Hair follicular keratinocyte (primary cell): ENCODE data around the gene RAB24. TPM values are rescaled to one million over a fixed set of nuclear protein-coding genes. Genes with fewer than 3 reads are reported as not detected.

Source experiments
- total RNA-seq: library from RNA; depleted of rRNA; stranded (reverse); fragments of >200 nt; gene quantifications from 2 replicates; pipeline ENCODE4 v1.2.3, GENCODE V29; 2015

RAB24 gene
- total RNA-seq, result 10.7 and 12.6 TPM in 2 replicates

GRCh38 chr5:177303121-177303924, at the start of gene RAB24, which contains the start of gene PRELID1:
Gene RAB24 (minus strand): TSS chr5:177303719. CDS start chr5:177303288, 431 bp downstream.
Gene PRELID1 (plus strand): TSS chr5:177303799. CDS start chr5:177303986, 187 bp downstream.

GRCh38 chr5:177351392-177352329, 48.1 kb upstream of the RAB24 start, which contains the start of gene LMAN2:
Gene LMAN2 (minus strand): TSS chr5:177351668. CDS start chr5:177351647, 21 bp downstream.

GRCh38 chr5:177311723-177312648, 8.5 kb upstream of the RAB24 start, which contains the start of gene MXD3:
Gene MXD3 (minus strand): TSS chr5:177311898. CDS start chr5:177311830, 68 bp downstream.

Other genes starting within 250 kb of the RAB24 start
- 6.0 and 8.5 TPM in 2 replicates for gene FGFR4, start 216.8 kb downstream of the RAB24 start, total RNA-seq
- 17.9 and 18.1 TPM in 2 replicates for gene NSD1, start 169.9 kb downstream of the RAB24 start, total RNA-seq
- 154 and 208 TPM in 2 replicates for gene PRELID1, start 80 bp upstream of the RAB24 start, total RNA-seq
- 4.7 and 28.7 TPM in 2 replicates for gene MXD3, start 8.2 kb upstream of the RAB24 start, total RNA-seq
- gene LMAN2, start 47.9 kb upstream of the RAB24 start, total RNA-seq, result 258 and 315 TPM in 2 replicates
- gene RGS14, start 54.2 kb upstream of the RAB24 start, total RNA-seq, result 15.5 and 17.8 TPM in 2 replicates
- not detected in 2 replicates for gene SLC34A1, start 80.7 kb upstream of the RAB24 start, total RNA-seq
- not detected in 2 replicates for gene PFN3, start 96.9 kb upstream of the RAB24 start, total RNA-seq
- gene F12, start 105.8 kb upstream of the RAB24 start, total RNA-seq, result 7.5 and 8.3 TPM in 2 replicates
- 42.3 and 51.4 TPM in 2 replicates for gene GRK6, start 123.0 kb upstream of the RAB24 start, total RNA-seq
- 22.4 and 35.6 TPM in 2 replicates for gene PRR7, start 143.1 kb upstream of the RAB24 start, total RNA-seq
- gene DBN1, start 169.9 kb upstream of the RAB24 start, total RNA-seq, result 106 and 126 TPM in 2 replicates
- gene PDLIM7, start 193.9 kb upstream of the RAB24 start, total RNA-seq, result 157 and 206 TPM in 2 replicates
- gene DOK3, start 206.1 kb upstream of the RAB24 start, total RNA-seq, result 0.53 and 0.55 TPM in 2 replicates
- gene DDX41, start 213.2 kb upstream of the RAB24 start, total RNA-seq, result 82.1 and 121 TPM in 2 replicates